ENCODE measurements around the gene RHOT2.

DNA sequence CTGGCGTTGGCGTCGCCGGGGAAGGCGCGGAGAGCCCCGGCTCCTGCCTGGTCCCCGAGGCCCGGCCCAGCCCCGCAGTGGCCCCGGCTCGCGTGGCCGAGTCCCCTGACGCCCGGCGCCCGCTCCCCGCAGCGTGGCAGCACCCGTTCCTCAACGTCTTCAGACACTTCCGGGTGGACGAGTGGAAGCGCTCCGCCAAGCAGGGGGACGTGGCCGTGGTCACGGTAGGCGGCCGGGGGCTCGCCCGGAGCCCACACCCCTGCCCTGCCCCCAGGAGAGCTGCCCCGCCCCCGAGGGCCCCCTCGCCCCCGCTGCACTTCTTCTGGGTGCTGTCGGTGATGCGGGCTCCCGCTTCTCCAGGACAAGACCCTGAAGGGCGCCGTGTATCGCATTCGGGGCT, 18.3 kb upstream of the RHOT2 start:
- TF ChIP-seq, protein P1, sequence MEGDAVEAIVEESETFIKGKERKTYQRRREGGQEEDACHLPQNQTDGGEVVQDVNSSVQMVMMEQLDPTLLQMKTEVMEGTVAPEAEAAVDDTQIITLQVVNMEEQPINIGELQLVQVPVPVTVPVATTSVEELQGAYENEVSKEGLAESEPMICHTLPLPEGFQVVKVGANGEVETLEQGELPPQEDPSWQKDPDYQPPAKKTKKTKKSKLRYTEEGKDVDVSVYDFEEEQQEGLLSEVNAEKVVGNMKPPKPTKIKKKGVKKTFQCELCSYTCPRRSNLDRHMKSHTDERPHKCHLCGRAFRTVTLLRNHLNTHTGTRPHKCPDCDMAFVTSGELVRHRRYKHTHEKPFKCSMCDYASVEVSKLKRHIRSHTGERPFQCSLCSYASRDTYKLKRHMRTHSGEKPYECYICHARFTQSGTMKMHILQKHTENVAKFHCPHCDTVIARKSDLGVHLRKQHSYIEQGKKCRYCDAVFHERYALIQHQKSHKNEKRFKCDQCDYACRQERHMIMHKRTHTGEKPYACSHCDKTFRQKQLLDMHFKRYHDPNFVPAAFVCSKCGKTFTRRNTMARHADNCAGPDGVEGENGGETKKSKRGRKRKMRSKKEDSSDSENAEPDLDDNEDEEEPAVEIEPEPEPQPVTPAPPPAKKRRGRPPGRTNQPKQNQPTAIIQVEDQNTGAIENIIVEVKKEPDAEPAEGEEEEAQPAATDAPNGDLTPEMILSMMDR (IDR thresholded peaks at IDR 0.05) = no peak
- no peak for TF ChIP-seq POLR2A (IDR thresholded peaks at IDR 0.05)

Measured in lower leg skin (tissue), 3 donors.